ENCODE measurements around the gene SIL1. TPM values are rescaled to one million over a fixed set of nuclear protein-coding genes. Genes with fewer than 3 reads are reported as not detected.
"Not testable (repeated sequence)": the region's sequence is repeated elsewhere in the genome, so short reads cannot be mapped to it uniquely, and the experiment has no call there.

SIL1 gene
- polyA plus RNA-seq, 1 experiment: 64.6 TPM

DNA sequence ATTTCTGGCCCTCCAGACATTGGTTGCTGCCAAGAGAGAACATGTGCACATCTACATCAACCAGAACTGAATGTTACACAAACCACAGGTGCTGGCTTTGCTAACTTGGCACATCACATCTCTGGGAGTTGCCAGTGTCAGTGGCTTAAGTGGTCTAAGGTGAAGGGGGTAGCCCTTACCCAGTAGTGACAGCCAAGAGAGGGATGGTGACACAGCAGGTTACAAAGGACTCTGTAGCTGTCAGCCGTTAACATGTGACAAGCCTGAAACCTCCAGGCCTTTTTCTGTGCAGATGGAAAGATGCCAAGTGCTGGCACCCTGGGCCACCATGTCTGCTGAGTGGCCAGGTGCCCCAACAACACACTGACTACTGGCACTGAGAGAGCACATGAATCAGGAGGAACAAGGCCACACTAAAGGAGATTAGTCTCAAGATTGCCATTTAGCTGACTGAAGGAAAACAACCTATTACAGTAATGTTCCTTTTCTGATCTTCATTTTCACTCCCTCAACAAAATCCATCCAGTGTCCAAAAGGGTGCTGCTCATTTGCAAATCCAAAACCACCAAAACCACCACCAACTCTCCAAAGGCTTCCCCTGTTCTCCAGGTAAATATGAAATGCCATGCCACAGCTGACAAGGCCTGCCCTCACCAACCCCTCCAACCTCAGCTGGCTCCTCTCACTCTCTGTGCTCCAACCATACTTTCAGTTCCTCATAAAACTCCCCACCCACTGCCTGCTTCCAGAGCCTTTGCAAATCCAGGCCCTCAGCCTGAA lies 20.2 kb downstream of the SIL1 start:
- Histone ChIP-seq H3K27me3 (ENCODE audit: control insufficient read depth, insufficient read depth, low read length) (no peaks in the 10 kb centered on the region), H3K9me3 (ENCODE audit: control insufficient read depth, insufficient read depth, low read length) (0 out of 2 replicates have a peak, but pooled peaks cover 3% of the 10 kb centered on the region), H3K4me3 (ENCODE audit: low read depth, low read length) (no peak overlapping the region), H3K27ac (ENCODE audit: low read depth, low read length) (no peak overlapping the region)
- no peak for DNase-seq (ENCODE audit: low read depth, low spot score)
- TF ChIP-seq CTCF (IDR thresholded peaks at IDR 0.05; ENCODE audit: low read depth, low read length): no peak
- POLR2A ChIA-PET: no interaction called here
- CTCF ChIA-PET: no interaction called here

DNA sequence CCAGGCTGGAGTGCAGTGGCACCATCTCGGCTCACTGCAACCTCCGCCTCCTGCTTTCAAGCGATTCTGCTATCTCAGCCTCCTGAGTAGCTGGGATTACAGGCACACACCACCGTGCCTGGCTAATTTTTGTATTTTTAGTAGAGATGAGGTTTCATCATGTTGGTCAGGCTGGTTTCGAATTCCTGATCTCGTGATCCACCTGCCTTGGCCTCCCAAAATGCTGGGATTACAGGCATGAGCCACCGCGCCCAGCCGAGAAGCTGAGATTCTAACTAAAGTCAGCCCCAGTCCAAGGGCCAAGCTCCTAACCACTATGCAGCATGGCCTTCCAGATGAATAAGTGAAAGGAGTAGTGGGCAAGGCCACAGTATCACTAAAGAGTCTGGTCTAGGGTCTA lies 20.9 kb downstream of the SIL1 start:
- POLR2A ChIA-PET: interaction anchor here (0.7 kb wide), 1 partner anchor 598 kb away, joined by 8 read pairs; no protein-coding TSS in a partner anchor
- H3K27ac ChIP-seq (ENCODE audit: low read depth, low read length); DNase-seq (ENCODE audit: low read depth, low spot score); H3K27me3 ChIP-seq (ENCODE audit: control insufficient read depth, insufficient read depth, low read length); CTCF ChIA-PET; H3K4me3 ChIP-seq (ENCODE audit: low read depth, low read length); H3K9me3 ChIP-seq (ENCODE audit: control insufficient read depth, insufficient read depth, low read length): not testable (repeated sequence)

DNA sequence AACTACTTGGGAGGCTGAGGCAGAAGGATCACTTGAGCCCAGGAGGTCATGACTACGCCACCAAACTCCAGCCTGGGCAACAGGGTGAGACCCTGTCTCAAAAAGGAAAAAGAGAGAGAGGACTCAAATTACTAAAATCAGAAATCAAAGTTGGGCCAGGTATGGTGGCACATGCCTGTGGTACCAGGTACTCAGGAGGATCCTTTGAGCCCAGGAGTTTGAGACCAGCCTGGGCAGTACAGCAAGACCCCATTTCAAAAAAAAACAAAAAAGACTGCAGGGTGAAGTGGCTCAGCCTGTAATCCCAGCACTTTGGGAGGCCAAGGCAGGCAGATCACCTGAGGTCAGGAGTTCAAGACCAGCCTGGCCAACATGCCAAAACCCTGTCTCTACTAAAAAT lies 23.8 kb downstream of the SIL1 start:
- H3K9me3 ChIP-seq (ENCODE audit: control insufficient read depth, insufficient read depth, low read length): peaks cover 12% of the 10 kb centered on the region
- POLR2A ChIA-PET; DNase-seq (ENCODE audit: low read depth, low spot score); H3K4me3 ChIP-seq (ENCODE audit: low read depth, low read length); H3K27me3 ChIP-seq (ENCODE audit: control insufficient read depth, insufficient read depth, low read length); H3K27ac ChIP-seq (ENCODE audit: low read depth, low read length); CTCF ChIA-PET: not testable (repeated sequence)

- no peak for DNase-seq (ENCODE audit: low read depth, low spot score)
- no peak overlapping the region for H3K4me3 ChIP-seq (ENCODE audit: low read depth, low read length)
- ChIA-PET POLR2A (interaction anchor here (0.7 kb wide), 1 partner anchor 15 kb away, joined by 7 read pairs; no protein-coding TSS in a partner anchor), CTCF (no interaction called here)
- H3K9me3 ChIP-seq (ENCODE audit: control insufficient read depth, insufficient read depth, low read length): peaks cover 12% of the 10 kb centered on the region
- no peak for TF ChIP-seq CTCF (IDR thresholded peaks at IDR 0.05; ENCODE audit: low read depth, low read length)
- H3K27ac ChIP-seq (ENCODE audit: low read depth, low read length): no peak overlapping the region
- no peaks in the 10 kb centered on the region for H3K27me3 ChIP-seq (ENCODE audit: control insufficient read depth, insufficient read depth, low read length)
These were observed 26.3 kb downstream of the SIL1 start for GRCh38 chr5:139171779-139172404.

DNA sequence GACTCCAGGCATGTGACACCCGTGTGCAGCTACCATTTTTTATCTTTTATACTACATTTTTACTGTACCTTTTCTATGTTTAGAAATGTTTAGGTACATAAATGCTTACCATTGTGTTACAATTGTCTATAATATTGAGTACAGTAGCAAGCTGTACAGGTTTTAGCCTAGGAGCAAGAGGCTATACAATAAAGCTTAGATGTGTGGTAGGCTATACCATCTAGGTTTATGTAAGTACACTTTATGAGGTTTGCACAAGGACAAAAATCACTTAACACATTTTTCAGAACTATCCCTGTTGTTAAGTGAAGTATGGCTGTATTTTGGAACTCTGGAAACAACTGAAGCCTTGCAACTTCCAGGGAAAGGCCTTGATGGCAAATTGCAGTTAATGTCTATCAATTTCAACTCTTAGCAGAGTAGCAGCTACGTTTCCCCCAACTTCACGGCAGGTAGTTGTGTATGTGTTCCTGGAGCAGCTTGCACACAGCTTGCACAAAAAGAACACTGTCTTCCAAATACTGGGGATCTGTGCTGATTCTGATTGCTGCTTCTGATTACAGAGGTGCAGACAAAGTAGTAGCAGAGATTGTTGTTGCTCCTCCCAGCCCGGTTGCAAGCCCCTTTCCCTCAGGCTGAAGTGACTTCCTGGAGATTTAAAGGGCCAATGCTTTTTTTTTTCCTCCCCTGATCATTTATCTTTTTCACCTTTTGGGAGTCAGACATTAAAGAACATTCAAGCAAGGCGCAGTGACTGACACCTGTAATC lies 30.0 kb downstream of the SIL1 start:
- CTCF ChIA-PET: no interaction called here
- POLR2A ChIA-PET: interaction anchor here (0.7 to 1.1 kb wide), 2 partner anchors 15 to 30 kb away, joined by 3 read pairs; partner anchors contain the start of gene SIL1
- DNase-seq (ENCODE audit: low read depth, low spot score): no peak
- no peaks in the 10 kb centered on the region for H3K27me3 ChIP-seq (ENCODE audit: control insufficient read depth, insufficient read depth, low read length)
- no peak for TF ChIP-seq CTCF (IDR thresholded peaks at IDR 0.05; ENCODE audit: low read depth, low read length)
- H3K9me3 ChIP-seq (ENCODE audit: control insufficient read depth, insufficient read depth, low read length): peaks cover 10% of the 10 kb centered on the region
- no peak overlapping the region for H3K27ac ChIP-seq (ENCODE audit: low read depth, low read length)
- no peak overlapping the region for H3K4me3 ChIP-seq (ENCODE audit: low read depth, low read length)
